Loucy (cell line): Measurements from ENCODE around the gene PDYN.

ENCODE experiments used
- EZH2phosphoT487 ChIP-seq: fragments of 200-600 bp; IDR thresholded peaks from 2 replicates; pipeline ENCODE4 v1.6.1; 2018; ENCODE audit warnings: antibody characterized with exemption, mild to moderate bottlenecking, moderate library complexity, borderline replicate concordance
- TF ChIP-seq, protein P1 (sequence below): fragments of 200-600 bp; sonication (generic); conservative IDR thresholded peaks from 2 replicates; pipeline ENCODE4 v1.5.1; 2014; ENCODE audit warnings: mild to moderate bottlenecking, antibody characterized with exemption, low read length

DNA sequence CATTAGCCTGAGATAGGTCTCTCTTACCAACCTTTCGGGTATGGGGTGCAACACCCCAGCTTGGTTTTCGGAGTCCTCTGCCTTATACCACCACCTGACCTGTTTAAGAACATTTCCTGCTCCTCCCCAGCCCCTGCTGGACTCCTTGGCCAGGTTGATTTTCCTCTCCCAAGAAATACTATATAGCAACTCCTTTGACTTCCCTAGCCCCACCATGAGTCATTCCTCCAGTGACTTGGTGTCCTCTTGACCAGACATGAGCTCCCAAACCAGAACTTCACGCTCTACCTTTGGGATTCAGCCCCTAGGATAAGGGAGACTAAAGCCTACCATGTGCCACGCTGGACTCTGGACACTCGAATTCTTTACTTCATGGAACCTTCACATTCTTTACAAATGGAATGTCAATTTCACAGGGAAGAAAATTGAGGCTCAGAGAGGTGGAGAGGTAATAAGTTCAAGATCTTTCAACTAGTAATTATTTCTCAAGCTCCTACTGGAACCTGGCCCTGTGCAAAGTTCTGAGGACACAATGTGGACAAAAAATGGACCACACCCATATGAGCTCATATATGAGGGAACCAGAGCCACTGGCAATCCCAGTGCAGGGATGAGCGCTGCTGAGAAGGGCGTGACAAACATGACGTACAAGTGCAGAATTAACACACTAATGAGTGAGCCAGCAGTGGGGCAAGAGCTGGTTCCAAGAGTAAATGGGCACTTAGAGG, 50.4 kb downstream of the PDYN start:
- no peak for TF ChIP-seq EZH2phosphoT487
- TF ChIP-seq, protein P1, sequence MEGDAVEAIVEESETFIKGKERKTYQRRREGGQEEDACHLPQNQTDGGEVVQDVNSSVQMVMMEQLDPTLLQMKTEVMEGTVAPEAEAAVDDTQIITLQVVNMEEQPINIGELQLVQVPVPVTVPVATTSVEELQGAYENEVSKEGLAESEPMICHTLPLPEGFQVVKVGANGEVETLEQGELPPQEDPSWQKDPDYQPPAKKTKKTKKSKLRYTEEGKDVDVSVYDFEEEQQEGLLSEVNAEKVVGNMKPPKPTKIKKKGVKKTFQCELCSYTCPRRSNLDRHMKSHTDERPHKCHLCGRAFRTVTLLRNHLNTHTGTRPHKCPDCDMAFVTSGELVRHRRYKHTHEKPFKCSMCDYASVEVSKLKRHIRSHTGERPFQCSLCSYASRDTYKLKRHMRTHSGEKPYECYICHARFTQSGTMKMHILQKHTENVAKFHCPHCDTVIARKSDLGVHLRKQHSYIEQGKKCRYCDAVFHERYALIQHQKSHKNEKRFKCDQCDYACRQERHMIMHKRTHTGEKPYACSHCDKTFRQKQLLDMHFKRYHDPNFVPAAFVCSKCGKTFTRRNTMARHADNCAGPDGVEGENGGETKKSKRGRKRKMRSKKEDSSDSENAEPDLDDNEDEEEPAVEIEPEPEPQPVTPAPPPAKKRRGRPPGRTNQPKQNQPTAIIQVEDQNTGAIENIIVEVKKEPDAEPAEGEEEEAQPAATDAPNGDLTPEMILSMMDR, result no peak
